Right ventricle myocardium inferior (tissue), 1 donor: ENCODE results near the gene IVNS1ABP. TPM values are rescaled to one million over a fixed set of nuclear protein-coding genes. Genes with fewer than 3 reads are reported as not detected.

ENCODE experiments used
- ATAC-seq: fragments of 200-7000 bp; cut with Tn5 transposase; one replicate; pipeline ENCODE4 v1.9.1; 2020; ENCODE audit warnings: mild to moderate bottlenecking, moderate library complexity
- DNase-seq: peaks from one replicate; pipeline ENCODE4 v3.0.0; 2021; ENCODE audit errors: missing footprints
- intact Hi-C: fragments of 100-400 bp; cut with DNase I; formaldehyde crosslinking; loops from one replicate; pipeline ENCODE4 v1.11.0; 2022
- total RNA-seq: library from RNA; stranded (reverse); fragmentation: NEBNext Ultra II Directional; extraction: Animal tissue kit (Norgen Biotek cat#: 25700); gene quantifications from one replicate; pipeline ENCODE4 v1.2.1, GENCODE V29; 2021
- donor health status: DM: no; HTN: yes; CAD: no; lungs with severe emphysema.

The IVNS1ABP gene
- total RNA-seq, 1 donor from 2014 or later, result 59.0 TPM

DNA sequence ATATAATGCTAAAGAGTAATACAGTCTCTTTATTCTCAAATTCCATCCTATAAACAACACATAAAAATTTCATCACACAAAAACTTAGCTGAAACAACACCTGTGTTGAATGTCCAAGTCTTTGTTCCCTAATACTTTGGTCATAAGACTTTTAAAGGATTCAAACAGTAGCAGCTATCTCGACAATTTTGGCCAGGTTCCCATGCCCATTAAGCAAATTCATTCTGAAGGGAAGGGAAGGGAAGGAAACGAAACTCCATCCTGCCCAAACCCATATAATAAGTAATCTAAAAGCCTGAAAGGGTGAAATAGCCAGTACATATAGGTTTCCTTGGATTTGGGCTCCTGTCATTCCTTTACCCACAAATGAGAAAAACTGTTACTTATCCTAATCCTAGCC lies 7.5 kb downstream of the IVNS1ABP start:
- ATAC-seq (peak; percentile 28), DNase-seq (no peak)
- intact Hi-C loops, result no loop called here

DNA sequence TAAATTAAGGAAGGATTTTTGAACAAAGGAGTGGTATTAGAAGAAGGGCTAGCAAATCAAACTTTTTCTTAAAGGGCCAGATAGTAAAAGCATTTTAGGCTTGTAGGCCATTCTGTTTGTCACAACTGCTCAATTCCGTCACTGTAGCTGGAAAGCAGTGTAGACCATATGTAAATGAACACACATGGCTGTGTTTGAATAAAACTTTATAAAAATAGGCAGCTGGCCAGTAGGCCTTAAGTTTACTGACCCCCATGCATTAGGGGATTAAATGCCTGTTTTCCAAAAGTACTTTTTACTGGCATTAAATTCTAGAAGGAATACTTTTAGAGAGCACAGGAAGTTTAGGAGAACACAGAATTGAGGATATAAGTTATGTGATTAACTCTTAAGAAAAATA lies 8.9 kb downstream of the IVNS1ABP start:
- no peak for DNase-seq
- no peak for ATAC-seq
- intact Hi-C loops, result no loop called here

DNA sequence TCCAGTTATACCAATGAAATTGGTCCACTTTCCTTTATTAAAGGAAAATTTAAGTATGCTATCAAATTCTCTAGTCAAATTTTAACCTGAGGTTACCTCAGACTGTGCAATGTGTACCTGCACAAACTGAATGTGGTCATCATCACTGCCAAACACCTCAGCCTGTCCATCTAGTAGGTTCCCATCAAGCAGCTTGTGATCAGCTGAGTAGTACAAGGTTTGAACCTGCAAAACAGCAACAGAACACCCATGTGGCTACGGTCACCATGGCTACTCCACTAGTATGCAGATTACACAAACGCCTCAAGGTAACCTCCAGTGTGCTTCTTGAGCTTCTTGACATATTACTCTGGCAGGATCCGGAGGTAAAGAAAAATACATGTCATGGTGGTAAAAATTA lies 11.6 kb downstream of the IVNS1ABP start:
- DNase-seq, result no peak
- no peak for ATAC-seq
- intact Hi-C loops, result no loop called here

DNA sequence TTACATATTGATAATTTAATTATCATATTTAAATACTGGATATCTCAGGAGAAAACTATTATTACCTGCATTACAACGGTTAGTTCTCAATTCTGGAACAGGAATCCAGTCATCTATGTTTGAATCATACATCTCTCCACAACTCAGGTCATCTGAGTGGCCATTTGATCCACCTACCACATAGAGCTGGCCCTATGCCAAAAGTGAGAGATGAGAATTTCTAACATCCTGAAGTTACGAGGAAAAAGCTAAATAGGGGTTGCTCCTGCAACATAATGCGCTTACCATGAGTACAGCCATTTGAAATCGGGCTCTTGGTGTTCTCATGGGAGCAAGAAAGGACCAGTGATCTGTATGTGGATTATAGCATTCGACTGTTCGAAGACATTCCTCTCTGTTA lies 16.9 kb downstream of the IVNS1ABP start:
- intact Hi-C loops, result no loop called here
- DNase-seq (no peak), ATAC-seq (no peak)

DNA sequence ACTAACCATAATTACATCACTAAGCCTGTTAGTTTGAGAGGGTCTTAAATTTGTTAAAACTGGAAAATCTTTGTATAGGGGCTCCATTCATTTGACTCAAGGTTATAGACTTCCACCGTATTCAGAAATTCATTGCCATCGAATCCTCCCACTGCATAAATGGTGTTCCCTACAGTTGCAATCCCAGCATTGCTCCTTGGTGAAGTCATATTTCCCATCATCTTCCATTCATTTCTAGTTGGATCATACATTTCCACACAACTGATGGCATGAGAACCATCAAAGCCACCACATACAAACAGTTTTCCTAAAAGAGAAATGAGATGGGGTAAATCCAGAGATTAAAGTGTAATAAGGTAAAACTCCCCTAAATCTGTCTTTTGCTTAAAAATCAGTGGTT lies 19.1 kb downstream of the IVNS1ABP start:
- no peak for DNase-seq
- intact Hi-C loops, result no loop called here
- ATAC-seq, result no peak

DNA sequence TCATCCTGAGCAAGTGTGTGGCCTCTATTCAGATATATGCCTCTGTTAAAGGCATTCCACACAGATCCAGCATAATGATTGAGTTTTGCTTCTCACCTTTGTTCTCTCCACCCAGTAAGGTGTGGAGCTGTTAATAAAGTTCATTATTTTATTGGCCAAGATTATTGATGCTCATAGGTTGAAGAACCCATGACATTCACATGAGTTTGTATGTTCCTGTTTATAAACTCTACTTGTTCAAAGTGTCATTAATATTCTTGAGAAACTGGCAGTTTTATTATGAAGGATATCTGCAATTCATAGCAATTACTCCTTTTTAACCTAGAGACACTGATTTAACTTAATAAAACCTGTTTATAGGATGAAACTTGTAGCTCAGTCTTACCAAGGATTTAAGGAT lies 22.0 kb downstream of the IVNS1ABP start:
- ATAC-seq (no peak), DNase-seq (no peak)
- intact Hi-C loops, result no loop called here

DNA sequence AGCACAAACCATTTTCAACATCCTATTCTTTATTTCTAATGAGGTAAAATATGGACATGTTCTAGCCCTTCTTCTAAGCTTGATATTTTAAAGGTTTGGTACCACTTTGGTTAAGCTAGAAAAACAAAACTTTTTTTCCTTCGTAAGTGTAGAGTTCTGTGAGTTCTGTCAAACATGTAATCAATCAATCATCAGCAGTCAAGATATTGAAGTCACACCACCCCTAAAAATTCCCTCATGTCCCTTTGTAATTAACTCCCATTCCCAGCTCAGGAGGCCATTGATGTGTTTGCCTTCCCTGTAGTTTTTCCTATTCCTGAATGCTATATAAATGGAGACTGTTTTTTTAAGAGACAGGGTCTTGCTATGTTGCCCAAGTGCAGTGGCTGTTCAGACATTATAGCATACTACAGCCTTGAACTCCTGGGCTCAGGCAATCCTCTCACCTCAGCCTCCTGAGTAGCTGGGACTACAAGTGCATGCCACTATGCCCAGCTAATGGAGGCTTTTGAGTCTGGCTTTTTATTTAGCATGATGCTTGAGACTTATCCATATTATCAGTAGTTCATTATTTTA lies 23.0 kb downstream of the IVNS1ABP start:
- ATAC-seq (no peak), DNase-seq (no peak)
- intact Hi-C loops, result no loop called here

DNA sequence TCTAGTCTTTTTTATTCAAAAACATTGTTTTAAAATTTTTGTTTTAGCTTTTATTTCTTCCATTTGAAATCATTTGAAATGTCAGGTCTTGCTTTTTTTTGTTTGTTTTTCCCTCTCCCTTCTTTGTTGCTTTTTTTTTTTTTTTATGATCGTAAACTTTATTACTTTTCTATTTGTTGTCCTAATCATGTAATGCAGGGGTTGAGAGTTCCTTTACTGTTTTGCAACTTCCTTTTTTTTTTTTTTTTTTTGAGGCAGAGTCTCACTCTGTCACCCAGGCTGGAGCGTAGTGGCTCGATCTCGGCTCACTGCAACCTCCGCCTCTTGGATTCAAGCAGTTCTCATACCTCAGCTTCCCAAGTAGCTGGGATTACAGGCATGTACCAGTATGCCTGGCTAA lies 24.8 kb downstream of the IVNS1ABP start:
- intact Hi-C loops, result no loop called here
- DNase-seq (peak; percentile 64), ATAC-seq (peak; percentile 40)

DNA sequence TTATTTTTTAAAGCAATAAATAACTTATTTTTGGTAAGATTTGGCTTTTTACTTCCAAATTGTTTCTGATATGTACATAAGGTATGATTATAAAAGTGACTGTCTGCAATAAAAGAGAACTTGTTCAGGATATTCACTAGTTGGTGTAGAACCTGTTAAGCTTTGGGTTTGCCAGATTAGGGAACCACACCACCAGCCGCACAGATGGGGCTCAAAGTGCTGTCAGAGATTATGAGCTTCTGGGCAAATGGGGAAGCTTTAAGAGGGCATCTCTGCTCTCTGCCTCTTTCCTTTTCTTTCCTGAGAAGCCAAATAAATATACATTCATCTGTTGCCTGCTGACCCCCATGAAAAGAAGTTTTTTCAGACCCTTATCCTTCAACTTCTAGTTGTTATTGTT lies 25.4 kb downstream of the IVNS1ABP start:
- intact Hi-C loops, result no loop called here
- DNase-seq (no peak), ATAC-seq (no peak)

DNA sequence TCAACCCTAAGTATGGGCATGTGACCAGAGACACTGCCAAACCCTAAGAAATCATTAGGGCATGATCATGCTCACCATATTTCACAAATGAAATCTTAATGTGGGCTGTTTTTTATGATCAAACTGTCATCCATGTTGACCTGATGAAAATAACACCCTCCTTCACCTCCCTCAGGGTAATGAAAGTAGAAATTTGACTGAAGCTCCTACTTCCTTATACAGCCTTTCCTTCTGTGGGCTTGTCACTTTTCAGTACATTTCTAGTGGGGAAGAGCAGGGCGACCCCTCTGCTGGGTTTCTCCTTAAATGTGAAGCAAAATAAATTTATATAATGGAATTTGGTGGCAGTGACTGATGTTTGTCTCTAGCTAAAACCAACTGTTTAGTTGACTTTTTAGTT lies 25.9 kb downstream of the IVNS1ABP start:
- no peak for DNase-seq
- ATAC-seq, result no peak
- intact Hi-C loops, result no loop called here

DNA sequence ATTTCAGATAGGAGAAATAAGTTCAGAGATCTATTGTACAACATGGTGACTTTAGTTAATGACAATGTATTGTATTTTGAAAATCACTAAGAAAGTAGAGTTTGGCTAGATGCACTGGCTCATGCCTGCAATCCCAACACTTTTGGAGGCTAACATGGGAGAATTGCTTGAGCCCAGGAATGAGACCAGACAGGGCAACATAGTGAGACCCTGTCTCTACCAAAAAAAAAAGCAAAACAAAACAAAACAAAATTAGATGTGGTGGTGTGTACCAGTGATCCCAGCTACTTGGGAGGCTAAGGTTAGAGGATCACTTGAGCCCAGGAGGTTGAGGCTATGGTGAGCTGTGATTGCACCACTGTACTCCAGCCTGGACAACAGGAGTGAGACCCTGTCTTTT lies 27.2 kb downstream of the IVNS1ABP start:
- intact Hi-C loops, result no loop called here
- no peak for ATAC-seq
- no peak for DNase-seq

DNA sequence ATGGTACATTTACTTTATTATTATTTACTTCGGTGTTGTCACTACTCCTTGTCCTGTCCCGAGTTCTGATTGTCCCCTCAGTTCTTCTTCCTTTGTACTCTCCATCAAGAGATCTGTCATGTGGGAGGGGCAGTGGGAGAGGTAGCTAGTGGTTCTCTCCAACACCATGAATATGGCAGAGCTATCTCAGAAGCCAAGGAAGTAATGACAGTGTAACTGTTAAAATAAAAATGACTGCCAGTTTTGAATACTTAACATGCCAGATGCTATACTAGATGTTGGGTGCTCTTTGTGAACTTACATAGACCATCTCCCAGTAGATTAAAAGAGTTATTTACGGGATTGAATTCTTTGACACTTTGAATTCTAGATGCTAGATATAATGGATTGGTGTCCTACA lies 28.6 kb downstream of the IVNS1ABP start:
- intact Hi-C loops, result no loop called here
- ATAC-seq (no peak), DNase-seq (no peak)

DNA sequence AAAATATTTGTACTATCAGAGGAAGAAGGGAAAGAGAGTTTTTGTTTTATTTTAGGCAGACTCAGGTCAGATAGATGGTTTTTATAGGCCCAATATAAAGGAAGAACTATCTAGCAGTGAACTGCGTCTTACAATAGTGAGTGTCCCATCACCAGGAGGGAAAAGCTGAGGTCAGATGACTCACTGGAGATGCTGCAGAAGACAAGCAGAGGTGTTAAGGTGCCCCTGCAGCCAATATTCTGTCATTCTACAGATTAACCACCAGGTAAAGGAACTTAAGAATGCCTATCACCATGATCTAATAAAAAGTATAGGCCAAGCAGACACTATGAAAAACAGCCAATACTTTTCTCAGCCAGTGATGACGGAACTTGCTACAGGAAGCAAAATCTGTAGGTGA lies 29.6 kb downstream of the IVNS1ABP start:
- DNase-seq, result no peak
- intact Hi-C loops, result no loop called here
- ATAC-seq, result no peak

DNA sequence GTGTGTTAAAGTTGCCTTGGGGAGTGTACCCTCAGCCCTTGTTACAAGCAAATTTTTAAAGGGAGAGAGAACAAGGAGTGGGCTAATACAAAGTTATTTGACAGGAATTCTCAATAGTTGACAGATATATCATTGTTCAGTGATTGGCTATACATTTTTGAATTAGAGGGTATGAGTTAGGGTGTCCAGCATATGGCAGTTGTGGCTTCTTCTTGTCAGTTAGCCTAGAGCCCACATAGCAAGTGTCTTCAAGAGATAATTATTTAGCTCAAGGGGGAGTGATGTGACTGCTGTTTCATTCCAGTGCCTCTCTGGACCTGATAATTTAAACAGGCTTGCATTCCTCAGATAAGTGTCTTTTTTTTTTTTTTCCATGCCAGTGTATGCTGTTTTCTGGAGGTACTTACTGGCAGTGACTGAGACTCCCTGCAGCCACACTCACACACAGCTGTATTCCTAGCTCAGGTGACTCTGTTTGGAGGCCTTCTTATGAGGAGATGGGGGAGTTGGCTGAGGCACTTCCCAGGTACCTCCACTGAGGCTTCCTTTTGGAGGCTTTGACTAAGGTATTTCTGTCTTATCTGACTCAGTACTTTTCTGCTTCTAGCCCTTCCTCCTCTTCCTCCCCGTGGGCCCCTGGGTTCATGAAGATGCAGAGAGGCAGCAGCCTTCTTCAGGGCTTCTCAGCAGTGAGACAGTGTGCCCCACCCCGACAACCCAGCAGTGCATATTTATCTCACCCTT lies 32.3 kb downstream of the IVNS1ABP start:
- ATAC-seq (peak; percentile 44), DNase-seq (no peak)
- intact Hi-C loops, result no loop called here

DNA sequence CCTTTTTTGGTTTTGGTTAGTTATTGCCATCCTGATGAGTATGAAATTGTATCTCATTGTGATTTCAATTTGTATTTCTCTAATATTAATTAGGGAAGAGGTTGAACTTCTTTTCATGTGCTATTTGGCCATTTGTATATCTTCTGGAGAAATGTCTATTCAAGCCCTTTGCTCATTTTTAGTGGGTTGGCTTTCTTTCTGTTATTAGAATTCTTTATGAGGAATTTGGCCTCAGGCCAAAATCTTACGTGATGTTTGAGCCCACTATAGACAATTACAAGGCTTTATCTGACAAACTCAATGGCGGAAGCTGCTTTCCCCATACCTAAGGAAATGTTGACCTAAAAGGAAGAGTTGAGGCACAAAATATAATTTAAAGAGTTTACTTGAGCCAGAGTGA lies 32.9 kb downstream of the IVNS1ABP start:
- DNase-seq, result no peak
- ATAC-seq, result no peak
- intact Hi-C loops, result no loop called here

DNA sequence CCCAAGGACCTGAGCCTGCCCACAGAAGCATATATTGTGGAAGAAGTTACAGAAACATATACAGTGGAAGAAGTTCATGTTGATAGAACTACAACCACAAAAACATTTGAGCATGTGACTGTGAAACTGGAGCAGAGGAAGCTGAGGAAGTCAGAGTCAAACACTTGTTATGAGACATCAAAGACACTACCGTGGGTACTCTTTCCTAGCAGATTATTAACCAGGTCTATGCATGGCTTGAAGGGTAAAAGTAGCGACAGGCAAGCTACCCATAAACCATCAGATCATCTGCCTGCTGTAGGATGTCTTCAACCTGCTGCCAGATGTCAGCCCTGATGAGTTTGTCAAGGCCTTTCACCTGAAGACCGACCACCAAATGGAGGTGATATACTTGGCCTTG lies 35.8 kb downstream of the IVNS1ABP start:
- ATAC-seq (no peak), DNase-seq (no peak)
- intact Hi-C loops, result no loop called here

DNA sequence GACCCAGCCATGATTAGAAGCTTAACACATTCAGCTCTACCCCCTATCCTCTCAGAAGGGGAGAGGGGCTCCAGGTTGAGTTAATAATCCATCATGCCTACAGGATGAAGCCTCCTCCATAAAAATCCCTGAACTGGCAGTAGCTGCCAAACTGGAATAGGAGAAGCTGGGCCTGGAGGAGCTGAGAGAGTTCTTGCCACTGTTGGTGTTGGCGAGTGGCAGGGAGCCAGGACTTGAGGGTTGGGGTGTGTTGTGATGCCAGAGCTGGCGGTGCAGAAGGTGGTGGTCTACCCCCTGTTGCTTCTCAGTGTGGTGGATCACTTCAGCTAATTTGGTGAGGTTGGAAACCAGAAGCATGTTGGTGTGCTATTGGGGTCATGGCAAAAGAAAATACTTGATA lies 36.5 kb downstream of the IVNS1ABP start:
- intact Hi-C loops, result no loop called here
- DNase-seq (no peak), ATAC-seq (no peak)

DNA sequence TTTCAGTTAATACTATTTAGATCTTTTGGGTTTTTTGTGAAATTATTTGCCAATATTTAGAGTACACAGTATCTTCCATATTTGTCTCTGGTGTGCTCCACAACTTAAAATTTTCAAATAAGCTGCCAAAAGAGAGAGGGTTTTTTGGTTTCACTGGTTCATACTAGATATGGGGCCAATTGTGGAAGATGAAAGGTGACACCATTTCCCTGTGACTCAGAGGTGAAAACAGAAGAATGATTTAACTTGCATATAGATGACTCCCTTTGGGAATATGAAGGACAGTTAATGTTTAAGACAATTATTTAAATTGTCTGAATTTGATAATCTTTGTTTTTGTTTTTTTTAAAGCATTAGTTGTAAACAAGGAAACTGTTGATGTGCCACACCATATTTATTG lies 37.5 kb downstream of the IVNS1ABP start:
- no peak for ATAC-seq
- no peak for DNase-seq
- intact Hi-C loops, result no loop called here

DNA sequence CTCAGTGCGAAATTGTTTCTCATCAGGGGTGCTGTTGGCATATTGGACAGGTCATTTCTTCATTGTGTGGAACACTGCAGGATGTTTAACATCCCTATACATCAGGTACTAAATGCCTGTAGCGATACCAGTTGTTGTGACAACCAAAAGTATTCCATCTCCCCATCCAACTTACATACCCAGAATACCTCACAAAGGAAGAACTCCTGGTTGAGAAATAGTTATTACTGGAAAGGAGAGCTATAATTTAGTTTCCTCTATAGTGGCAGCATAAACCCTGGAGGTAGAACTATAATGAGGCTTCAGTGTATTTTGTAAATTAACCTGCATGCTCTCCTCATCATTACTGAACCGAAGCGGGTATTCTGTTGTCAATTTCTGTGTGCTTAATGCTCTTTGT lies 45.1 kb downstream of the IVNS1ABP start:
- intact Hi-C loops, result no loop called here
- DNase-seq (no peak), ATAC-seq (no peak)

DNA sequence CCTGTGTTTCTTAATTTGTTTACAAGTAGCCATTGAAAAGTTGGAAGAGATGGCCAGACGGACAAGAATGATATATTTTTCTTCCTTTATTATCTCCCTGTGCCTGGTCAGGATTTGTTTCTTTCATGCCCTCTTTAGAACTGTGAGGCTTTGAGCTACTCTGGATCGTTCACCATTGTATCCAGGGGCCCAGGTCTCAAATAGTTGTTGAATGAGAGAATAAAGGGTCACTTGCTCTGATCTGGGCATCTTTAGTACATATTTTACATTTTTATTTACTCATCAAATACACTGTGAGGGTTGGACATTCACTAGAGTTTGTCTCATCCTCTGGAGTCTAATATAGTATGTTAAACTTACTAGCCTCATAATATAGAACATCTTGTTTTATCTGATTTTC lies 48.7 kb downstream of the IVNS1ABP start:
- DNase-seq (no peak), ATAC-seq (no peak)
- intact Hi-C loops, result no loop called here

DNA sequence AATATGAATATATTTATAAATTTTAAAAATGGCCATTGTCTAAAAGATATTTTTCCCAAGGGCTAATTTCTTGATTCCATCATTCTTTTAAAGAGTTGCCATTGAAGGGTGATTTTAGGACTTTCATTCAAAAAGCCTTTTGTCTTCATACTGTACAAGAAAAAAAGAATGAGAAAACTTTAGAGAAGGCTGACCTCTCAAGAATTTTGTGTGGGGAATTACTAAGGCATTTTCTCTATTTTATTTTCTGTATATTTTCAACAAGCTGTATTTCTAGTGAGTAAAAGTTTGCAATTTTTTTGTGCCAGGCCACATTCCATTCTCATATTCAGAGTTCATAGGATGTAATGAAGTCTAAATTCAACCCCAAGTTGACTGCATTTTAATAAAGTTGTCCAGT lies 49.3 kb downstream of the IVNS1ABP start:
- DNase-seq (no peak), ATAC-seq (no peak)
- intact Hi-C loops, result no loop called here
